Measurements from ENCODE around the gene IPO5. TPM values are rescaled to one million over a fixed set of nuclear protein-coding genes. Genes with fewer than 3 reads are reported as not detected.

The IPO5 gene
- total and polyA plus RNA-seq, 10 donors: 17.8 to 97.7 (median 72.5) TPM

DNA sequence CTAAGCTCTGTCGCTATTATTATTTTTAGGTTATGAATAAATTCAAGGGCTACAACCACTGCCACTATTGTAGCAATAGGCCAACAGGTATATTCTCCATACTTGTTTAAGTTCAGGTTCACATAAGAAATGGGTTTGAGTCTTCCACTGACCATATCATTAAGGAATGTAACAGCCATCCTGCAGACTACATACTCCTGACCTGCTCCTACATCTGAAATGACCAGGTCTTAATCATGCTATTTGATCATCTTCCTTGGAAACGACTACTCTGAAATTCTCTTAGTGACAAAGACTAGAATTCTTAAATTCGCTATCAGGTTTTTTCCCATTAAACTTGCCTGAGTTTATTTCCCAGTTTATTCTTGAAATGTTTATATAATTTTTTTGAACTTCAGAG lies 66.8 kb downstream of the IPO5 start:
- TF ChIP-seq POLR2A (IDR thresholded peaks at IDR 0.05) (no peak), POLR2AphosphoS5 (IDR thresholded peaks at IDR 0.05) (no peak)
- TF ChIP-seq, protein P1, sequence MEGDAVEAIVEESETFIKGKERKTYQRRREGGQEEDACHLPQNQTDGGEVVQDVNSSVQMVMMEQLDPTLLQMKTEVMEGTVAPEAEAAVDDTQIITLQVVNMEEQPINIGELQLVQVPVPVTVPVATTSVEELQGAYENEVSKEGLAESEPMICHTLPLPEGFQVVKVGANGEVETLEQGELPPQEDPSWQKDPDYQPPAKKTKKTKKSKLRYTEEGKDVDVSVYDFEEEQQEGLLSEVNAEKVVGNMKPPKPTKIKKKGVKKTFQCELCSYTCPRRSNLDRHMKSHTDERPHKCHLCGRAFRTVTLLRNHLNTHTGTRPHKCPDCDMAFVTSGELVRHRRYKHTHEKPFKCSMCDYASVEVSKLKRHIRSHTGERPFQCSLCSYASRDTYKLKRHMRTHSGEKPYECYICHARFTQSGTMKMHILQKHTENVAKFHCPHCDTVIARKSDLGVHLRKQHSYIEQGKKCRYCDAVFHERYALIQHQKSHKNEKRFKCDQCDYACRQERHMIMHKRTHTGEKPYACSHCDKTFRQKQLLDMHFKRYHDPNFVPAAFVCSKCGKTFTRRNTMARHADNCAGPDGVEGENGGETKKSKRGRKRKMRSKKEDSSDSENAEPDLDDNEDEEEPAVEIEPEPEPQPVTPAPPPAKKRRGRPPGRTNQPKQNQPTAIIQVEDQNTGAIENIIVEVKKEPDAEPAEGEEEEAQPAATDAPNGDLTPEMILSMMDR (IDR thresholded peaks at IDR 0.05 in 8 of 11, conservative IDR thresholded peaks at IDR 0.05 in 3 of 11): no peak
- no peaks in the 10 kb centered on the region for H3K27me3 ChIP-seq (replicated peaks in 1 of 7)
- no peak overlapping the region for H3K4me3 ChIP-seq
- H3K36me3 ChIP-seq: peaks cover 0 to 92% (median 71%) of the 10 kb centered on the region in 6 donors
- H3K9me3 ChIP-seq: no peaks in the 10 kb centered on the region
- DNase-seq: no peak
- 95 to 99% (median 97%) methylated on average over 3 of the region's 3 CpGs for WGBS, 5 donors
- intact Hi-C loops (cut with DNase I; ENCODE audit: low total_unique reads): no loop called here
- no peaks in the 10 kb centered on the region for H3K4me1 ChIP-seq
- no peak overlapping the region for H3K27ac ChIP-seq

DNA sequence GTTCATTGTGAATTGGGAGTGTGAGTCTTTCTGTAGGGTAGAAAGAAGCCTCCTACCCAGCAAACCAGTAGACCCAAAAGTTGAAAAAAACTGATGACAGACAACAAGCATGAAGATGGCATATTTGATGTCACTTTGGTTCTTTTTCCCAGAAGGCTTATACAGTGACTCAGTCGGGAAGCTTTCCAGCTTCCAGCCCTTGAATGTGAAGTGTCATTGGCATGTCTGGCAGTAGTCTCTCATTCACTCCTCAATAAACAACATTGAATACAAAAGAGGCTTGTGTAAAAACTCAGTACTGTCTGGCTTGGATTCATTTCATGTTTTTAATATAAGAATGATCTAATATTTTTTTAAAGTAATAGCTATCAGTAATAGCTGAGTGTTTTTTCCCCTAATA lies 68.7 kb downstream of the IPO5 start:
- DNase-seq: no peak
- no peak for TF ChIP-seq POLR2A (IDR thresholded peaks at IDR 0.05)
- TF ChIP-seq, protein P1 (IDR thresholded peaks at IDR 0.05 in 8 of 11, conservative IDR thresholded peaks at IDR 0.05 in 3 of 11): no peak
- TF ChIP-seq POLR2AphosphoS5 (IDR thresholded peaks at IDR 0.05): no peak

DNA sequence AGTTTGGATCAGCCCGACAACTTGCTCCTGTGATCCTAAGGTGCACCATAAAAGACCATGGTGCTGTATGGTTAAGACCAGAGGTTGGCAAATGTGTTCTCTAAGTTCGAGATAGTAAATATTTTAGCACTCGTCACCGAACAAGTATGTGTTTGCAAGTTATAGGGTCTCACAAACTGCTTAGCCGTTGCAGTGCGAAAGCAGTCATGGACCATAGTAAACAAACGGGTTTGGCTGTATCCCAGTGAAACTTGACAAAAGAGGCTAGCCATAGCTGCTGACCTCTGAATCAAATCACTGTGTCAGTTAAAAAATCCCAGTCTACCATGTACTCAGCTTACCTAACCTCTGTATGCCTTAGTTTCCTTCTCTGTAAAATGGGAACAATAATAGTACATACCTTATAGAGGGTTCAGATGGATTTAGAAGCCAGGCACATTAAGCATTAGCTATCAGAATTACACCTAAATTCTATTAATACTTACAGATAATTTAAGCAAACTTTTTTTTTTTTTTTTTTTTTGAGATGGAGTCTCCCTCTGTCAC lies 72.1 kb downstream of the IPO5 start:
- TF ChIP-seq POLR2A (IDR thresholded peaks at IDR 0.05) (no peak), POLR2AphosphoS5 (IDR thresholded peaks at IDR 0.05) (no peak)
- TF ChIP-seq, protein P1 (IDR thresholded peaks at IDR 0.05 in 8 of 11, conservative IDR thresholded peaks at IDR 0.05 in 3 of 11): no peak

More for the DNA sequence above, 68.7 kb downstream of the IPO5 start:
- peaks cover 0 to 5% (median 0%) of the 10 kb centered on the region in 6 donors for H3K4me1 ChIP-seq
- no peaks in the 10 kb centered on the region for H3K27me3 ChIP-seq (replicated peaks in 1 of 7)
- no peaks in the 10 kb centered on the region for H3K9me3 ChIP-seq
- H3K27ac ChIP-seq: no peak overlapping the region
- H3K4me3 ChIP-seq: no peak overlapping the region
- intact Hi-C loops (cut with DNase I; ENCODE audit: low total_unique reads): no loop called here
- 57 to 74% (median 68%) methylated on average over 1 of the region's 1 CpG for whole genome bisulfite sequencing, 5 donors
- peaks cover 0 to 73% (median 54%) of the 10 kb centered on the region in 6 donors for H3K36me3 ChIP-seq

DNA sequence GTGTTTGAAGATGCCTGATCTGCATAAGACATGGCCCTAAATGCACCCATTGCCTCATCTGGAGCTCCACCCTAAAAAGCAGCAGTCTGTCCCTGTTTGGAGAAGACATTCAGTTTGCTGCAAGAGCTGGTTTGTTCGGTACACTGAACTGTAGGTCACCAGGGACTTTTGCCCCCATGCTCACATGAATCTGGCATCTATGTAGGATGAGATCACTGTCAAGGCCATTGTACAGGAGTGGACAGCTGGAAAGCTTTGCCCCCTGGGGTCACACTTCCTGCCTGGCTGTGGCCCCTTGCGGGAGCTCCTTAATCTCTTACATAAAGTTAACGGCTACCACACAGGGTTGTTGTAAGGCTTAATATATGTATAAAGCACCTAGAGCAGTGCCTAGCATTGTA lies 73.0 kb downstream of the IPO5 start:
- DNase-seq: no peak
- peaks cover 0 to 5% (median 0%) of the 10 kb centered on the region in 6 donors for H3K4me1 ChIP-seq
- intact Hi-C loops (cut with DNase I; ENCODE audit: low total_unique reads): no loop called here
- no peak for TF ChIP-seq POLR2AphosphoS5 (IDR thresholded peaks at IDR 0.05)
- no peak overlapping the region for H3K4me3 ChIP-seq
- H3K9me3 ChIP-seq: no peaks in the 10 kb centered on the region
- H3K27ac ChIP-seq: no peak overlapping the region
- peaks cover 0 to 30% (median 21%) of the 10 kb centered on the region in 6 donors for H3K36me3 ChIP-seq
- WGBS, 5 donors: 48 to 75% (median 69%) methylated on average over 3 of the region's 3 CpGs
- no peaks in the 10 kb centered on the region for H3K27me3 ChIP-seq (replicated peaks in 1 of 7)

More for the DNA sequence above, 72.1 kb downstream of the IPO5 start:
- H3K27ac ChIP-seq: no peak overlapping the region
- no peaks in the 10 kb centered on the region for H3K27me3 ChIP-seq (replicated peaks in 1 of 7)
- no peak for DNase-seq
- no peak overlapping the region for H3K4me3 ChIP-seq
- 90 to 98% (median 94%) methylated on average over 7 of the region's 7 CpGs for WGBS, 5 donors
- peaks cover 0 to 5% (median 0%) of the 10 kb centered on the region in 6 donors for H3K4me1 ChIP-seq
- intact Hi-C loops (cut with DNase I; ENCODE audit: low total_unique reads): no loop called here
- no peaks in the 10 kb centered on the region for H3K9me3 ChIP-seq
- H3K36me3 ChIP-seq: peaks cover 0 to 39% (median 28%) of the 10 kb centered on the region in 6 donors
